Left lobe of liver (tissue), 2 donors: ENCODE data around the gene OTOL1. TPM values are rescaled to one million over a fixed set of nuclear protein-coding genes. Genes with fewer than 3 reads are reported as not detected.
"Not testable (repeated sequence)": the region's sequence is repeated elsewhere in the genome, so short reads cannot be mapped to it uniquely, and the experiment has no call there.

Experiments
- ATAC-seq: fragments of 200-7000 bp; cut with Tn5 transposase; one replicate; pipeline ENCODE4 v1.9.1; 2020; ENCODE audit warnings: mild to moderate bottlenecking, moderate library complexity
- DNase-seq: peaks from one replicate; pipeline ENCODE4 v3.0.0-alpha.2; 2020; ENCODE audit warnings: low spot score
- total RNA-seq: library from RNA; stranded (reverse); gene quantifications from one replicate; pipeline ENCODE4 v1.2.1, GENCODE V29; 2021
- donor health status: DM: no; HTN: no; CAD: no; lungs with moderate emphysema.
- donor health status: DM: no; HTN: yes; CAD: no.

Gene OTOL1
- total RNA-seq, result not detected

DNA sequence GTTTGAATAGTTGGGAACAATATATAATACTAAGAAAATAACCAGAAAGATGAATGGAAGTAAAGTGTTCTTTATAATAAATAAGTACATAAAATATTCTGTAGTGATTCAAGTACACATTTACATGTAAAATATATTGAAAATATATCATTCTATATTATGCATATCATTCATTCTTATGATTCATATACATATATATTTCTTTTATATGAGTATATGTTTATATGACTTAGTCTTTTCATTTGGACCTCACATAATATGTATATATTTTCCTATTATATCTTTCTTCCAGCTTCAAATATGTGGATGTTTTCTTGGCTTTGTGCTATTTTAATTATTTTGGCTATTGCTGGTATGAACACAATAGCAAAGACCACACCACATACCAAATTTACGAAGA, at the start of gene OTOL1:
Gene OTOL1 (plus strand): TSS at position 301 of the 400 bp plus-strand sequence. CDS start 0 bp downstream, at position 301.
- DNase-seq (no peak), ATAC-seq (no peak)

DNA sequence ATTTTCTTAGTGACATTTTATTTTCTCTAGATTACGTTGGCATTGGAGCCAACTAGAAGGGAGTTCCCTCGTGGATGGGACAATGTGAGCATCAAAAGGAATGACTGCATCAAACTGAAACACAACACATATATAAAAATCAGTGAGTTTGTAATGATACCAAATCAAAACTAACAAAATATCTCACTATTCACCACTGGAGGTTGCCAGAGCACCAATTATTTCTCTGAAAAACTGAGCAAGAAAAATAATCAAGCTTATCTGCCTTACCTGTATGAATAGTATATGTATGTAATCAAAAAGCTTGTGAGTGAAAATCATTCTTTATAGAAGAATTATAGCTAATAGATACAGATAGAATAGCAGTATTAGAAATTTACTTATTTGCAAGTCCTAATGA, 46.8 kb upstream of the OTOL1 start:
- ATAC-seq, result no peak

DNA sequence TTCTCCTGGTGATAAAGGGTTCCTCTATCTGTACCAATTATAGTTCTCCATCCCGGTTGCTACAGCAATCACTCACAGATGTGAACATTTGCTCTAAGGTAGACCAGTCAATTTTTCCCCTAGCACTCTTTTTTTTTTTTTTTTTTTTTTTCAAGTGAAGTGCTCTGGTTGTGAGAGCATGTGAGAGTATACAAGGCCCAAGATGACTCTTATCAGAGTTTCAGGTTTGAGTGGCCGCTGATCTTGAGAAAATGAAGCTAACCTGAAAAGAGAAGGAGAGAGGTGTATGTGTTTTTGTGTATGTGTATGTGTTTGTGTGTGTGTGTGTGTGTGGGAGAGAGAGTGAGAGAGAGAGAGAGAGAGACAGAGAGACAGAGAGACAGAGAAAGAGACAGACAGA, 44.4 kb upstream of the OTOL1 start:
- ATAC-seq, result no peak

More for the DNA sequence above, 46.8 kb upstream of the OTOL1 start:
- DNase-seq, result no peak

DNA sequence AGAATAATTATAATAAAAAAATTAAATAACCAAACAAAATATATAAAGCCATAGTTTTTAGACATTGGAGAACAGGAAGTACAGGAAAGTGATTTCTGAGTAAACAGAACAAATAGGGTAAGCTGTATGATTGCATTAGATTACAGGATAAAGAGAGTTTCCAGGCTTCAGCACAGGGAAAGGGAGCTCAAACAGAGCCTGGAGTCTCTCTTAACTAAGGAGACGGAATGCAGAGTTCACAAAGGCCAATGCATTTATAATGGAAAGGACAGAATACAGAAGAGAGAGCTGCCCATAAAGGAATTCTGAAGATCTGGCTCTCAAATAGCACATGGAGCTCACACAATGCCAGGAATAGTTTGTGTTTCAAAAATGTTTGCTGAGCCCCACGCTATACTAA, 42.0 kb upstream of the OTOL1 start:
- ATAC-seq (no peak), DNase-seq (no peak)

More for the DNA sequence above, 44.4 kb upstream of the OTOL1 start:
- no peak for DNase-seq

DNA sequence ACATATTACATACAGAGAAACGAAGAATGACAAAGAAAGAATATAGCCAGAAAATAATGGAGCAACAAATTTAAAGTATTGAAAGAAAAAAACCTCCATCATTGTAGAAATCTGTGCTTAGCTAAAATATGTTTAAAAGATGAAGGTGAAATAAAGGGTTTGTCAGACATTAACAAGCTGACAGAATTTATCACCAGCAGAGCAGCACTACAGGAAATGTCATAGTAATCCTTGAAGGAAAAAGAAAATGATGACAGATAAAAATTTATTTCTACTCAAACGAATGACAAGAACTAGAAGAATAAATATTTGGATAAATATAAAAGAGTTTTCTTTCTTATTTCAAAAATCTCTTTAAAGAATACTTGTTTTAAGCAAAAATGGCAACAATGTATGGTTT, 40.6 kb upstream of the OTOL1 start:
- DNase-seq, result no peak
- no peak for ATAC-seq

DNA sequence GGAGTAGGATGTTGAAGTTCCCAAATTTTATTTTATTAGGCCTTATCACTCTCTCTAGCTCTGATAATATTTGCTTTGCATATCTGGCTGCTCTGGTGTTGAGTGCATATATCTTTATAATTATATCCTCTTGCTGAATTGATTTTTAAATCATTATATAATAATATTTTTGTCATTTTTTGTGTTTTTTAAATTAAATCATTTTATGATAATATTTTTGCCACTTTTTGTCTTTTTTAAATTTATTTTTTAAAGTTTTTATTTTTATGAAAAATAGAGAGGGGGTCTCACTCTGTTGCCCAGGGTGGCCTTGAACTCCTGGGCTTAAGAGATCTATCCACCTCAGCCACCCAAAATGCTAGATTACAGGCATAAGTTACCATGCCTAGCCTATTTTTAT, 34.5 kb upstream of the OTOL1 start:
- no peak for DNase-seq
- no peak for ATAC-seq

DNA sequence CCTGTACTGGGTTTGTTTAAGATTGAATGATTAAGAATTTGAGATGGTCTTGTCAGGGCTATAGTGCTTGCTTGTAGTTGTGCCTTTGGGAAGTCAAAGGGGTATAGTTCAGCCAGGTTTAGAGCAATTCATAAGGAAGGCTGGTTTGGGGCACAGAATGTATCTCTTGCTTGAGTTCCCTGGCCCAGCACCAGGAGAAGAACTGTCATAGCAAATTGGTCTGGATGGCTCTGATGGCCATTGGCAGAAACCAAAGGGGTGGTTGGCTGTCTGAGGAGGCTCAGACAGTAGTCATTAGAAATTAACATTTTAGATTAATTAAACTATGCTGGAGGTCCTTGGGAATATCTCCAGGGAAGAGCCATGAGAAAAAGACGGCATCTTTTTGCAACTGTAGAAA, 25.4 kb upstream of the OTOL1 start:
- DNase-seq (no peak), ATAC-seq (no peak)

DNA sequence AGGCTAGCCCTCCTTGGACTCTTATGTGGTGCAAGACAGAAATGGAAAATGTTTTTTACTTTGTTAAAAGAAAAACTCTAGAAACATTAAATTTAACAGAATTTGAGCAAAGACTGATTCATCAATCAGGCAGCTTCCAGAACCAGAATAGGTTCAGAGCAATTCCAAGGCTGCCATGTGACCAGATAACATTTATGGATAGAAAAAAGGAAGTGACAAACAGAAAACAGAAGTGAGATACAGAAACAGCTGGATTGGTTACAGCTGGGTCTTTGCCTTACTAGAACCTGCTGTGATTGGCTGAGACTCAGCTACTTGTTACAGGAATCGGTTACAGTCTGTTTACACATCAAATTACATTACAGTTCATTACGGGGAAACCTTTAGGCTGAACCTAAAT, 22.5 kb upstream of the OTOL1 start:
- ATAC-seq (no peak), DNase-seq (no peak)

DNA sequence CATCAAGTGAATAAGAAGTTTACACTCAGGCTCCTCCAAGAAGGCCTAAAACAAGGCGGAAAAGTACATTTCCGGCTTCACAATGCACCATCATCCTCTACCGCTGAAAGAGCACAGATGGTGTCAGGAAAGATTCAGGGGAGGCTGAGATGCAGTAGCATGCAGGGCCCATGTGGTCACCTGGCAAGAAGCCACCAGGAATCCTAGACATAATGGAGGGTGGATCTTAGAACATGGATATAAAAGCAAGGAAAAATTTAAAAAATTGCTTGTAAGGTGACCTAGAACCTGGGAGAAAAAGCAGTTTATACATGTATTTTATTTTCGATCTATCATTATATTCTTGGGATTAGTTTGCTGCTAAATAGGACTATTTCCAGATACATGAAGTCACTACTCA, 21.9 kb upstream of the OTOL1 start:
- ATAC-seq (no peak), DNase-seq (no peak)

DNA sequence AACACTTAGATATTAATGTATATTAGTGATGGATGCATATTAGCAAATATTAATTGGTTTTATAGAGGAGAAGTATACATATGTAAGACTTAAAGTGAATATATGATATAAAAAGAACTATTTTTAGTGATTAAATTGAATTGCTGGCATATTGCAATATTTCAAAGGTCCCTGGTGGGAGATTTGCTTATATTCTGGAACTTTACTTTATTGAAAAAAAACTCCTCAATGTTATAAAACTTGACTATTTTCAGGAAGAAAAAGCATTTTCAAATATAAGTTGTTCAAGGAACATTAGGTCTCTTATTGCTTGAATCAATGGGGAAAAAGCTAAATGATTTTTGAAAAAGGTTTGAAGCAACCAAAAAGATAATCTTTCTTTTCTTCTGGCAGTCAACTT, 21.4 kb upstream of the OTOL1 start:
- no peak for ATAC-seq

DNA sequence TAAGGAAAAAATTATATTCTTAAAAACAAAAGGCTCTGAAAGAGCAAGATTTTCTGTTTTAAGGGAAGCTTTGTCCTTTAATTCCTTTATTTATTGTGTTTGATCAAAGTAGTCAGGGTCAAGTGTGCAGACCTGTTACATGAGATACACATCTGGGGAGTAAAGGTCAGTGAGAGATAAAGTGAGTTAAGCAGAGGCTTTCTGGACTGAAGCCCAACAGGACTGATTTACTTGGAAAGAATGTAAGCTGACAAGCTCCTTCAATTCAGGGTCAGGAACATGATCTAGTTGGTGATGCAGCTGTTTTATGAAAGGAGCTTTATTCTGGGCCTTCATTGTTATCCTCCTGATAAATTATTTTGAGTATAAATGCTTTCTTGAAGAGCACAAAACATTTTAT, 20.7 kb upstream of the OTOL1 start:
- ATAC-seq, result peak; percentile 79
- no peak for DNase-seq

More for the DNA sequence above, 21.4 kb upstream of the OTOL1 start:
- DNase-seq, result no peak

DNA sequence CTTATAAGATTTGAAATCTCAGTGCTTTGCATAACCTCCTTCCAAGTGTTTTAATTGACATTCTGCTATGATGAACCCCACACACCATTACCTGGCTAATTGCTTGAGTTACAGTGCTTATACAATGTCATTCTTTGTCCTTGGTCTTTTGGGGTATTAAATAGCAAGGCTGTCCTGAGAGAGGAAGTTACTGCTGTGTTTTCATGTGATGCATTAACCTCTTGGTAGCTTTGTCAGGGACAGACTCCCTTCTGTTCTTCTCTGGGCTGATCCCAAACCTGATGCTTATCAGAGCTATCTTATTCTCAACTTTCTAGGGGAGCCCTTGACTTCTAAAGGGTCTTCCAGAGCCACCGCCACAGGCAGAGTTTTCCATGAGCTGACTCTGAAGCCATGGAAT, 12.4 kb upstream of the OTOL1 start:
- no peak for ATAC-seq

DNA sequence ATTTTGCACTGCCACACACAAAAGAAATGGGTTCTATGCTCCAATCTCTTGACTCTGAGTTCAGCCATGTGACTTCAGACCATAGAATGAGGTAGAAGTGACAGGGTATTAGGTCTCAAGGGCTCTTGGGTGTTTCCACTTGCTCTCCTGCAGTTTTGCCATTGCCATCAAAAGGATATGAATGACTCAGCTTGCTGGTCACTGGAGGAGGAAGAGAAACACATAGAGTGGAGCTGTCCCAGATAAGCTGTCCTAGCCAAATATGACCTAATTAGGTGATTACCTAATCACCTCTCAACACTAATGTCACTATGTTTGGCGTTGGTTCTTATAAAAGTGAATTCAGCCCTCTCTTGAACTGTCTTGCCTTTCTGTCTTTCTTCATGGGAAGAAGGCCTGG, 8.3 kb upstream of the OTOL1 start:
- DNase-seq, result not testable (repeated sequence)
- ATAC-seq, result peak; percentile 68

More for the DNA sequence above, 12.4 kb upstream of the OTOL1 start:
- no peak for DNase-seq

DNA sequence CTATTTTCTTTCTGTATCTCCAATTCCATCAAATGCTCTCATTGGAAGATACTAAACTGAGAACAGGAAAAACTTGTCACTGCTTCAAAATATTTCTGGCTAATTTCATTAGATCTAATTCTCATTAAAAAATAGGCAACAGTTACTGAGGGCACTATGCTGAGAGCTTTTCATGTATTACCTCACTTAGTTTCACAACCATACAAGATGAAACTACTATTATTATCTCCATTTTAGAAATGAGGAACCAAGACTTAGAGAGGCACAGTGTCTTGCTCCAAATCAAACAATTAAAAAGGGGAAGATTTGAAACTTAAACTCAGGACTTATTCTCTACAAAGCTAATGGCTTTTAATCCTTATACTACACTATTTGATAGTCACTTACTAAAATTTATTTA, 7.2 kb upstream of the OTOL1 start:
- DNase-seq (no peak), ATAC-seq (no peak)

DNA sequence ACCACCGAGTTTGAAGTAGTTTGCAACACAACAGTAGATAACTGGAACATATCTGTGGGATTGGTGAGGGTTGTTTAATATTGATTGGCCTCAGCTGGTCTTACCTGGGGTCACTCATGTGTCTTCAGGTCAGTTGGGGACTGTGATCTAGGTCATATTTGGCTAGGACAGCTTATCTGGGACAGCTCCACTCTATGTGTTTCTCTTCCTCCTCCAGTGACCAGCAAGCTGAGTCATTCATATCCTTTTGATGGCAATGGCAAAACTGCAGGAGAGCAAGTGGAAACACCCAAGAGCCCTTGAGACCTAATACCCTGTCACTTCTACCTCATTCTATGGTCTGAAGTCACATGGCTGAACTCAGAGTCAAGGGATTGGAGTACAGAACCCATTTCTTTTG, 5.8 kb upstream of the OTOL1 start:
- peak; percentile 95 for ATAC-seq
- not testable (repeated sequence) for DNase-seq

DNA sequence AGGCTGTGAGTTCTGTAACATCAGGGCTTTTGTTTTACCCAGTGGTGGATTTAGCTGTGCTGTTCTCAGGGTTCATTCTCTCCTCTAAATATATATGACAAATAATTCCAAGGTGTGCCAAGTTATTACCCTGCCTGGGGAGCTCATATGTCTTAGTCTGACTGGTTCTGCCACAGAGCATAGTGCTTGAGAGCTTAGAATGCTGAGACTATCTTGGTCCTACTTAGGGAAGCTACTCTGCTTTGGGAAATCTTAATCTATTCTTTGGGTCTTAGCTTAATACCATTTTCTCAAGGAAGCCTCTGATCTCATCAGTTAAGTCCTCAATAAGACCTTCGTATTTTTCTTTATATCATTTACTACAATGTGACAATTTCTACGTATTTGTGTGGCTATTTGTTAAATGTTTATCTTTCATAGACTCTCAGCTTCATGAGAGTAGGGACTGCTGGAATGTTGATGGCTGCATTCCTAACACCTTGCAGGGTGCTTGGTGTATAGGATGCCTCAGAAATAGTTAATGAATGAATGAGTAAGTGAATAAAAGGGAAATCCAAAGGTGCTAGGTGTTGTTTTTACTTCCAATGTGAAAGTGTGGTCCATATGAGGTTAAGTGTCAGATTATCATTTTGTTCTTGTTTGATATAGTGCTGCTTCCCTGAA, 1.8 kb downstream of the OTOL1 start:
- no peak for ATAC-seq
- DNase-seq, result no peak

DNA sequence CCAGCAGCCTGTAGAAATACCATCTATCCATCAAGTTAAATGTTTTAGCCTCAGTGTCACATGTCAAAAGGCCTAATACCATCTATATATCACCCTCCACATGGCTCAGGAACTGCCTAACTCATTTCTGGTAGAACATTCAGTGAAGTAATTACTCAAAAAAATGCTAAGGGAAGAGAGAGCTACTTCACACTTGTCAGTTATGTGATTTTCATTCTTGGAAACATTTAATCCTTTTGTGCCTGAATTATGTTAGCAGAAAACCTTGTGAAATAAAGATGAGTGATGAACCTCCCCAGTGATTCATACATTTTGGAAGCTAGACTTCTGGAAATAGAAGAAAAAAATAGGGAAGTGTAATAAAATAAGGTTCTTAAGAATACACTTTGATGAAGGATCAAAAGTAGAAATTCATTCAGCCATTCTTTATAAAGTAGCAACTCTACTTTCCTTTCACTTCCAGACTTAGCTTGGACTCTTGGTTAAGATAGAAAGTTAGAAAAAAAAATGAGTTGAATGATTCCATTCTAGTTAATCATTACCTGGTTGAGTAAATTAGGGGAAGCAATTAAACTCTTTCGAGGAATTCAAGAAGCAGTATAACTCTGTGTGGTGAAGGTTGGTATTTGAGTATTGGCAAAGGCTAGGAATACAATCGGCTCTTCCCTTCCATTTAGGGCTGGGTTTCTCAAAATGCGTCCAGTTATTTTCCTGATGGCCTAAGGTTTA, 3.6 kb downstream of the OTOL1 start:
- DNase-seq, result no peak
- peak; percentile 44 for ATAC-seq

DNA sequence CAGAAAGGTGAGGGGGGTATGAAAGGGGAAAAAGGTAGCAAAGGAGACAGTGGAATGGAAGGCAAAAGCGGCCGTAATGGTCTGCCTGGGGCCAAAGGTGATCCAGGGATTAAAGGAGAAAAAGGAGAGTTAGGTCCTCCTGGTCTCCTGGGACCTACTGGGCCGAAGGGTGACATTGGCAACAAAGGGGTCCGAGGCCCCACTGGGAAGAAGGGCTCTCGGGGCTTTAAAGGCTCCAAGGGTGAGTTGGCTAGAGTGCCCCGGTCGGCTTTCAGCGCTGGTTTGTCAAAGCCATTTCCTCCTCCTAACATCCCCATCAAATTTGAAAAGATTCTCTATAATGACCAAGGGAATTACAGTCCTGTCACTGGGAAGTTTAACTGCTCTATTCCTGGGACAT, 6.7 kb downstream of the OTOL1 start:
- DNase-seq (no peak), ATAC-seq (no peak)

DNA sequence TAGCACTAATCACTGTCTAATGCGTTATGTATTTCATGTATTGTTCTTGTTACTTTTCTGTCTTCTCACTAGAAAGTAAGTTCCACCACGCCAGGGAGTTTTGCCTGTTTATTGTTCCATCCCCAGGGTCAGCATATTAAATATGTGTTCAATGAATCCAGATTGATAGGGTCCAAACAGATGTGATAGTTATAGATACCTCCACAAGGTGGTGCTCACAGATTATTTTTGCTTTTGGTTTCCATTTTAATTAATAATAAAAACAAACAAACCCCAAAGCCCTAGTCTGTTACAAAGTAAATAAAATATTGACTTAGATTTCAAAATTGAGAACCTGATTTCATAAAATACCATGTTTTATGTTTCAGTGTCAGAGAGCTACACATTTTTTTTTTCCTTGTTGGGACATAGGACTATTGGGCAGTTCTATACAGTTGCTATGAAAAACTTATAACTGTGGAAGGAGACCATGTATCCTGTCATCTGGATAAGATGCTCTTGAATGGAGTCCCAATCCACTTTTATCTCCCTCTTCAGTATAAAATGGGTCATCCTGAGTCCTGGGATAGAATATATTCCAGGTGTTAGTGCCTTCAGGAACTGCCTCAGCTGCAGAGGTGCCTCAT, 12.4 kb downstream of the OTOL1 start:
- ATAC-seq, result peak; percentile 73
- no peak for DNase-seq

DNA sequence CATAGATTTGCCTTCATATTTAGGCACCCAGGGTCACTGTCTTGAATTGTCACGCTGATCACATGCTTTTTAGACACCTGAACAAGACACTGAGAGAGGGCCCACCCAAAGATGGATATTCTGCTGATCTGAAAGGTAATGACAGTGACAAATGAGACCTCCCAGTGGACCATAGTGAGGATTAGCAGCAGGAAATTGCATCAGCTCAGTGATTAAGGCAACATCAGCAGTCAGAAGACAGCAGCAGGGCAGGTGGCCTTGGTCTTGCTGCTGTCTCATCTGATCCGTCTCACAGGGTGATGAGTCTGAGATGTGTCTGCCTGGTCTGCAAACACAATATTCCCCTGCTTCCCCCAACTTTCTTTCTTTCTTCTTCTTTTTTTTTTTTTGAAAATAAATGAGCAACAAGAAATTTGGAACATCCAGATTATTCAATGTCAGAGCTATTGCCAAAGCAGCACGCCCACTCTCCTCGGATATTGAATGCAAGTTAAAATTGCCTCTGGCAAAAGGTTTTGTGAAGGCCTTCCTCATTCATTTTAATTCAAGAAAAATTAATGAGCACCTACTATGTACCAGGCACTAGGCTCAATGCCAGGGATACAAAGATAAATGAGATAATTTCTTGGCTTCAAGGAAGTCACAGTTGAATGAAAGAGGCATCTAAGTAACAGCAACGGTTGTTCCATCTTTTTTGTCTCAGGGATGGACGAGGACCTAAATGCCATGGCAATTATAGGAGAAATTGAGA, 14.1 kb downstream of the OTOL1 start:
- no peak for ATAC-seq
- DNase-seq, result no peak

DNA sequence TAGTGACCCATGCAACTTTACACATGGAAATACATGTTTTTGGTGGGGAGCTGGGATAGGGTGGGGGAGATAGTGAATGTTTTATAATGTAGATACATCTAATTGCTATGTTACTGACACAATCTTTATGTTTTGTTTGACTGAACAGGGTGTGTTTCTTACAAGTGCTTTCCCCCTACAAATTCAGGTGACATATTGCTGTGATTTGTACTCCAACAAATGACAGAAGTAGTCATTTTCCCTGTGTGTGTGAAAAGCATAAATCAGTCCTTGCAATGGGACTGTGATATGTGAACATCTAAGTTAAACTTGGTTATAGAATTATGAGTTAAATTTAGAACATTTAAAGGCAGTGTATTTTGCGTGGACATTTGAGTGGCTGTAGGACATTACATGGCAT, 27.3 kb downstream of the OTOL1 start:
- no peak for DNase-seq
- no peak for ATAC-seq
